Embryonic facial prominence (tissue), 1 donor: ENCODE data around the gene IQCM.

ENCODE experiments used
- DNase-seq: peaks from one replicate; pipeline ENCODE4 v3.0.0-alpha.2; 2016; ENCODE audit errors: extremely low spot score

The IQCM gene

DNA sequence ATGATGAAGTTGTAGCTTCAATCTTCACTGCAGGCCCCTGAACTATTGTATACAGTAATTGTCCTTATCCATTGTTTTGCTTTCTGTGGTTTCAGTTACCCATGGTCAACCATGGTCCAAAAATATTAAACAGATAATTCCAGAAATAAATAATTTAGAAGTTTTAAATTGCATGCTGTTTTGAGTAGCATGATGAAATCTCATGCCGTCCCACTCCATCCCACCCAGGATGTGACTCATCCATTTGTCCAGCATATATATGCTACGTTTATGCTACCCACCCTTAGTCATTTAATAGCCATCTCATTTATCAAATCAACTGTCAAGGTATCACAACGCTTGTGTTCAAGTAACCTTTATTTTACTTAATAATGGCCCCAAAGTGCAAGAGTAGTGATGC is 34.5 kb downstream of the IQCM start:
- no peak for DNase-seq

DNA sequence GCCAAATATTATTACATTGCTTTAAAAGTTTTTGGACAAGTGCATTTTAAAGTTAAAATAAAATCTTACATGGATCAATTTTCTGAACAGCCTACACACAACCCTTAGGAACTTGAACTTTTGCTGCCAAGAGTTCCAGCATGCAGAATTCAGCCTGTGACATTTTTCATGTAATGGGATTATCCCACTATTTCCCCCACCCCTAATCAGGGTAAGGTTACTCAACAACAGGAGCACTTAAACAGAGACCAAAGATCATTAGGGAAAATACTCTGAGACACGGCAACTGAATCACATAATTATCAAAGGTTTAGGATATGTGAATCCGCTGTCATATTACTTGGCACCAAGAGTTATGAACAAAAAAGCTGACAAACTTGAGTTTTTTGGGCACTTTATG is 47.2 kb downstream of the IQCM start:
- no peak for DNase-seq

DNA sequence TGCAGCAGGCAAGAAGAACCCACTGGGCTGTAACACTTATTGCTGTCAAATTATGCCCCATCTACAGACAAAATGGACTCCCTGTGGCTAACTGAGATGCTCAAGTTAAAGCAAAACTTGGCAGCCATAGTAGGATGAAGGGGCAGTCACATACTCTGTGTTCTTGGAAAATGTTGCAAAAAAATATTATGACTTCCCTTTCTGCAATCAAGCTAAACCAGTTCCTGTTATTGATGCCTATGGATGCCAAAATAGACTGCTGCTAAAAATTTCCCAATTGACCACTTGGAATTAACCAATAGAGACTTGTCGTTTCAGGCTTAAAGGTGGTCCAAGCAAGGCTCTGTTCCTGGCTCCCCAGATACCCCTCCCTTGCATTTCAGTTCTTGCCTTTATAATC is 49.5 kb downstream of the IQCM start:
- no peak for DNase-seq

DNA sequence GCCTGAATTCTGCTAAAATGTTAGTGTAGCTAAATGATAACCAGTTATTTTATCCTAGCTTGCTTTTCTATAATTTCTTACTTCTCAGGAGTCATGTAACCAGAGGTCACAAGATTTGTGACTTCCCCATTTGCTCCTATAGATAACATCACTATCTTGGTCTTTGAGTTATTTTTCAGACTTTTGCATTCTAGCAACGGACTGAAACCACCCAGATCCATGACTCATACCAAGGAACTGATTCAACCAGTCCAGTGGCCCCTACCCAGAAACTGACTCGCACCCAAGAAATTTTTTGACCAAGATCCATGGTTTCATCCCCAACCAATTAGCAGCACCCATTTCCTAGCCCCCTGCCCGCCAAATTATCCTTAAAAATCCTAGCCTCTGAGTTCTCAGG is 50.0 kb downstream of the IQCM start:
- DNase-seq: no peak

DNA sequence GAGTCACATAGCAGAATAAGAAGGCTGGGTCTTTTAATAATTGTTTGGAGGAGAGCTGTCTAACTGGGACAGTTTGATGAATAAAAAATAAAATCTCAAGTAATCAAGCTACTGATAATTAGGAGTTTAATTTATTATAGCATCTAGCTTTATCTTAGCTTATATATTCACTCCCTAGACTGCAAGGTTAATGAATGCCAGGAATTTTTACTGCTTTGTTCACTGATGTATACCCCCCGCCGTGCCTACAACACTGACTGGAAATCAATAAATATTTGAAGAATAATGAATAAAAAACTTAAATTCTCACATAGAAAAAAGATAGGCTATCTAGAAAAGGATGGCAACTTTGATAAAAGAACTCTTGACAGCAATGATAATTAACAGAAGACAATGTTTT is 59.7 kb downstream of the IQCM start:
- DNase-seq: no peak

DNA sequence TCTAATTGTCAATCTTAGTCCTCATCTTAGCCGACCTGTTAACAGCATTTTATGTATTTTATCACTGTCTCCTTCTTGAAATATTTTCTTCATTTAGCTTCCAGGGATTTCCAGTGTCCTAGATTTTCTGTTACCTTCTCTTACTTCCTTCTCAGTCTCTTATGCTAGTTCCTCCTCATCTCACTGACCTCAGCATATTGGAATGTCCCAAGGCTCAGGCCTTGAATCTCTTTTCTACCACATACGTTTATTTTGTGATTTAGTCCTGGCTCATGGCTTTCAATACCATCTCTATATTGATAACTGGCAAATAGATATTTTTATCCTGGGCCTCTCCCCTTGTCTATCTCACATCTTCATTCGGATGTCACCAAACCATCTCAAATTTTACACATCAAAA is 61.1 kb downstream of the IQCM start:
- DNase-seq: no peak

DNA sequence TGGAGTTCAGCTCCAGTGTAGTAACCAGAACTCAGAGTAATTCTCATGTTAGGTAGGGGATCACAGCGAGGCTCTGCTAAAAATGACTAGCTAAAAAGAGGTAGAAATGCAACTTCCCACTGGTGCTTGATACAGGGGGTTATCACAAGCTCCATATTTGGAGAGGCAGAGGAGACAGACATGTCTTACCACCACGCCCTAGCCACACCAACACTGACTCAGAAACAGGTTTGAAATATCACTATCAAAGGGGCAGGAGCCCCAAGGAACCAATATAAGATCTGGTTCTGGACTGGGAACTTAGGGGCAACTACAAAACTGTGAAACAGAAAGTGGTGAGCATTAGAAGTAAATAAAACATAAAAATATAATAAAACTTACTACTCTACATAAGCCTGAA is 62.9 kb downstream of the IQCM start:
- DNase-seq: no peak

DNA sequence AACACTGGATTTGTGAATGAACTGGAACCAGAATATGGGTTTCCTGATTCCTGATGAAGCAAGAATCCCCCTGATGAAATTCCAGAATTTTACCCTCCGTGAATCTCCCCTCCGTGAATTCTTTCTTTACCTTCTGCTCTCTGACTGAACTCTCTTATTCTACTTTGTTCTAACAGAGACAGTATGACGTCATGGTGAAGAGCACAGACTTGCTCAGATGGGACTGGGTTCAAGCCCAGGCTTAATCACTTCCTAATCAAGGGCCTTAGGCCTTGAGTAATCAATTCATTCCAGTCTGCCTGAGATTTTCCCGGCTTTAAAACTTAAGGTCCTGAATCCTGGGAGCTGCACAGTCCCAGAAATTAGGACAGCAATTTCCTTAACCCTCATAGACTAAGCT is 64.5 kb downstream of the IQCM start:
- no peak for DNase-seq

DNA sequence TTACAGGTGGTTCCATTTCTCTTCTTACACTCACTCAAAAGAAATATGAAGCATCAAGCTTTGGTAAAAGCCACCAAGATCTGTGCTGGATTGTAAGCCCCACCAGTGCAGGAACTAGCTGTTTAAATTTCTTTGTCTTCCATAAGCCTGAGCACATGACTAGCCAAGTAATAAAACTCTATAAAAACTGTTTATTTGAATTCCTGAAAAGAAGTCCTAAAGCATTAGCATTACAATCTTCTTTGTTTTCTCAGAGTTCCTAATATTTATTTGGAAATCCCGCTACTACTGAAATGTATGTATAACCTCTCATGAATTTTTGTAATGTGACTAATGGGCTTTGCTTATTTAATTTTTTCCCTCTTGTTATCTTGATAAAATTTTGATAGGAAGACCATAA is 65.9 kb downstream of the IQCM start:
- DNase-seq: no peak

DNA sequence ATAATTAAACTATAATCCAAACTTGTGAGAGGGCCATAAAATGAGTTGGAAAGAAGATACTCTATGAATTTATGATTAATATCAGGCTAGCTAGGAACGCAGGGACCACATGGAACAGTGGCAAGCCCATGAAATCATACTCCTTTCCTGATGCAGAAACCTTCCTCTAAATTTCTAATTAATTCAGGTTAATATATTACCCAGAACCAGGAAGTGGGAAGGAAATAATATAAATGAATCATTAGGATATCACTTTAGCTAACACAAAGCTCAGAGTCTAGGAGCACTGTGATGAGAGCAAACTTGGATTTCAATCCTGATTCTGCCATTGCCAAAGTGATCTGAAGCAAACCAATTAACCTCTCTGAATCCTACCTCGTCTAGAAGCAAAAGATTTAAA is 68.0 kb downstream of the IQCM start:
- no peak for DNase-seq

DNA sequence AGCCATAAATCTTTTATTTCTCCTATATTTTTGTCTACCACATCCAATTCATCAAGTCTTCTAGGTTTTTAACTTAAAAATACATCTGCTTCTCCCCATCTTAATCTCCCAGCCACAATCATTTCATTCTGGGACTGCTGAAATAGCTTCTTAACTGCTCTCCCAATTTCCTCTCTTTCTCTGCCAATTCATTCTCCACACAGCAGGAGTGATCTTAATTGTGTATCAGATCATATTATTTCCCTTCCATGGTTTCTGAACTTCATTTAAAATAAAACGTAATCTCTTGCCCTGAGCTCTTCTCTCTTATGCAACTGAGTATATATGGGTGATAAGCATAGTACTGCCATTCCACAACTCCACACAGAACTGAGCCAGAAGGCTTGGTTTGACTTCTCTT is 69.4 kb downstream of the IQCM start:
- DNase-seq: no peak

DNA sequence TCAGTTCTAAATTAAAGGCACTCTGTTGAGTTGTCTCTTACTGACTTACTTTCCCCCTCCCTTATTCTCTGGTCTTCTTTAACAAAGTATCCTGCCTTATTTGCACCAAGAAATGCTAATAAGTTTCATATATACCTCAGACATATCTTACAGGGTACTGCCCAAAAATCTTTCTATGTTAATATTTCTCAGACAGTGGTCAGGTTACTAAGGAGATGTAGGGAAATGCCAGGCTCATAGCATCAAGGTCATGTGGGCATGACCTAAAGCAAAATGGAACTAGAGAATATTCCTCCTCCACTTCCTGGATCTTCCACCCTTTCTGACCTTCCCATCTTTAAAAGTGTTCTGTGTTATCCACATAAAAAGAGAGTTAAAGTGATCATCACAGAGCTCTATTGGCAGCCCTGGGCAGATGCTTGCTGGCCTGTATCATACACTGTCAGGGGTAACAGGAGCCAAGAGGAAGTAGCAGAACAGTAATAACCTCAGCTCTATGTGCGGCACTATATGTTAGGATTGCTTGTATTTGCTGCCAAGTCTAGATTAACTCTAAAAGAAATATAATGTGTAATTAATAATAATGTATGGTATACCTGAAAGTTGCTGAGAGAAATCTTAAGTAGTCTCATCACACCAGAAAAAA is 74.3 kb downstream of the IQCM start:
- DNase-seq: no peak

DNA sequence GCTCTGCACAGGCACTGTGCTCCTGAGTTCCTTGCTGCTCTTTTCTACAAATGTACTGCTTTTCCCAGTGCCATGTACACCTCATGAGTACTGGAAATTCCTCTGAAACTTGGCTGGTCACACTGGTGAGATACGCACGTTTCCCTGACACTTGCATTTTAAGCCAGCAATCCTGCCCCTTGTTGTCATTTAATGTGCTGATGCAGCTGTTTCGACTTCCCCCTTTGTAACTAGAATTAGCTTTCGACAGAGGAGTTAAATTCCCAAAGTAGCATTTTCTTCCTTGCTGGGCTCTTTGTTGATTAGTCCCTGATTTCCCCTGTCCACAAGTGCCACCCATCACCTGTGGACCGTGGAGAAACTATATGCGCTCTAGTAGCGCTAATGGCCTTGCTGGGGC is 77.5 kb downstream of the IQCM start:
- DNase-seq: no peak

DNA sequence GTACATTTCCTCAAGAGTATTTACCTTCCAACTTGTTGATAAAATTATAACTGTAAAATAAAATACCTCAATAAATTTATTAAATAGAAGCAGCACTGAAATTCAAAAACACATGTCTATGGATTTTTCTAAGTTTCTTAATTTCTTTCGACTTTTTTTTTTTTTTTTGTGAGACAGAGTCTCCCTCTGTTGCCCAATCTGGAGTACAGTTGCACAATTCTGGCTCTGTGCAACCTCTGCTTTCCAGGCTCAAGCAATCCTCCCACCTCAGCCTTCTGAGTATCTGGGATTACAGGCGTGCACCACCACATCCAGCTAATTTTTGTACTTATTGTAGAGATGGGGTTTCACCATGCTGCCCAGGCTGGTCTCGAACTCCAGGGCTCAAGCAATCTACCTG is 79.8 kb downstream of the IQCM start:
- DNase-seq: no peak

DNA sequence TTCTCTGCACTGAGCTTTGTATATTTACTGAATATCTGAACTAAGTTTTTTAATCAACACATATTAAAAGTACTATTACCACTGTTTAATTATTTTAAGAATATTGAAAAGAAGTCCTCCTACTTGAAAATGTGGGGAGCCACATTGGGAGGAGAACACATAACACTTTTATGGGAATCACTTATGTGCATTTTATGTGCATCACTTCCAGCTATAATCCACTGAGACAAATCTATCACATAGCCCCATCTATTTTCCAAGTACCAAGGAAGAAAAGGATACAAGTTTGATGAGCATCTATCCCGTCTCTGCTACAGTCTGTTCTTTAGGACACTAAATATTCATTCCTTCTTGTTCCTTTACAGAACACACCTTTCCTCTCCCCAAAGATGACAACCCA is 87.2 kb downstream of the IQCM start:
- no peak for DNase-seq

DNA sequence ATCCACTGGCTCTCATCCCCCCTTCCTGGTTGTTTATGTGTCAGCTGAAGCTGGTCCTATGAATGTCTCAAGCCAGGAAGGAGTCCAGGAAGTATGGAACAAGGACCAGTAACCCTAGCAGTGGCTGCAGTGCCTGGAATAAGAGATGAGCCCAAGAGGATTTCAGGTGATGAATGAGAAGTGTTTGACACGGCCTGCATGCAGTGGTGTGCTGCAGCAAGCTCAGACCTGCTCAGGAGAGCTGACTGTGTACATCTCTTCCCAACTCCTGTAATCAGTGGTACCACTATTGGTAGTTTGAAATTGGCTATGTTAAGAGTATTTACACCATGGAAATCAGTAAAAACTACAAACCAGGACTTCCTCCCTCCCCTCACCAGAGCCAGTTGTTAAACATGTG is 88.0 kb downstream of the IQCM start:
- no peak for DNase-seq

DNA sequence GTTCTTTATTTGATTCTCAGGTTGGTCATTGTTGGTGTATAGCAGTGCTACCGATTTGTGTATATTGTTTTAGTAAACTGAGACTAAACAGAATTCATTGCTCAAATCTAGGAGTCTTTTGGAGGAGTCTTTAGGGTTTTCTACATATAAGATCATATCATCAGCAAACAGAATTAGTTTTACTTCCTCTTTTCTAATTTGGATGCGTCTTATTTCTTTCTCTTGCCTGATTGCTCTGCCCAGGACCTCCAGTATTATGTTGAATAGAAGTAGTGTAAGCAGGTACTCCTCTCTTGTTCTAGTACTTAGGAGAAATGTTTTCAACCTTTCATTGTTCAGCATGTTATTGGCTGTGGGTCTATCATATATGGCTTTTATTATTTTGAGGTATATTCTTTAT is 92.6 kb downstream of the IQCM start:
- DNase-seq: no peak

DNA sequence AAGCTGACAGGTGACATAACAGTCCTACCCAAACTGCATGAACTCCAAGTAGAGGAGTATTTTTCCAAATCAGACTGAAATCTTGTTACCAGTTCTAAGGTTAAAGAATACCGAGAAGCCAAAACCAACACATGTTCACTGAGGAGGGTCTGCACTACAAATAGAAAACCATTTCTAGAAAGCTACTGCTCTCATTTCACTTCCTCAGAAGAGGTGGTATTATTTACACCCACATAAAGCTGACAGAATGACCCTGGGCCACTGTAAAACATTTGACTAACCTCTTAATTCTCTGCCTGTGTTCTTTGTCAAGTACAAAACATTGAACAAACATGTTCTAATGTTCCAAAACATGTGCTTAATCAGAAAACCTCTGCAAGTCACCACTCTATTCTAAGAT is 95.8 kb downstream of the IQCM start:
- no peak for DNase-seq

DNA sequence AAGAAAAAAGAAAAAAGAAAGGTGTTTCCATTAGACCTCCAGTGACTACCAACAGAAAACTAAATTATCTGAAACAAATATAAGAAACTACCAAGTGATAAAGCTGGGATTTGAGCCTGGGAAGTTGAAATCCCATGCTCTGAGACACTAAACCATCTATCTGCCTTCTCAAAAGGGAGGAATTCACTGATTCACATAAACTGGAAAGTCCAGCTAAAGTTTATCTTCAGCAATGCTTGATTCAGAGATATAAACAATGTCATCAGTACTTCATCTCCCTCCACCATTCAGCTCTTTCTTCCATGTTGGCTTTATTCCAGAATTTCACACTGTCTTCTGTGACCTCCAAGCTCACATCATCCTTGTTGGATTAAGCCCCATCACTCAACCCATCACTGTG is 96.3 kb downstream of the IQCM start:
- DNase-seq: no peak

DNA sequence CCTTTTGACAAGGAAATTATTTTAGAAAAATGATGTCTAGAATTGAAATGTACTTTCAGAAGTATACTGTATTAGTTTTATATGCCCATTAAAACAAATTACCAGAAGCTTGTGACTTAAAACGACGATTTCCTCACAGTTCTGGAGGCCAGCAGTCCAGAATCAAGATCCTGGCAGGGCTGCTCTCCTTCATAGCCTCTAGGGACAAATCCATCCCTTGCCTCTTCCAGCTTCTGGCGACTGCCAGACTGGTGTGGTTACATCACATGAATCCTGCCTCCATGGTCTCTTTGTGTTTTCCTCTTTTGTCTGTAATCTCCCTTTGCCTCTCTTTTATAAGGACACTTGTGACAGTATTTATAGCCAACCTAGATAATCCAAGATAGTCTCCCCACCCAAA is 97.1 kb downstream of the IQCM start:
- no peak for DNase-seq

DNA sequence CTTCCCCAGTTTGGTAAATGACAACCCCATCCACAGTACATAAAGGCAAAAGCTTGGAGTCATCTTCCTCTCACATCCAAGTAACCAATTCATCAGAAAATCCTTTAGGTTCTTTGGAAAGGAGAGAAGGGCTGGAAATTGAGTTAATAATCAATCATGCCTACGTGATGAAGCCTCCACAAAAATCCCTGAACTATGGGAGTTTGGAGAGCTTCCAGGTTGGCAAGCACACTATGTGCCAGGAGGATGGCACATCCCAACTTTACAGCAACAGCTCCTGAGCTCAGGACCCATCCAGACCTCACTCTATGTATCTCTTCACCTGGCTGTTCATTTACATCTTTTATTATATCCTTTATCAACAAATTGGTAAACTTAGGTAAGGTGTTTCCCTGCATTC is 98.9 kb downstream of the IQCM start:
- DNase-seq: no peak

DNA sequence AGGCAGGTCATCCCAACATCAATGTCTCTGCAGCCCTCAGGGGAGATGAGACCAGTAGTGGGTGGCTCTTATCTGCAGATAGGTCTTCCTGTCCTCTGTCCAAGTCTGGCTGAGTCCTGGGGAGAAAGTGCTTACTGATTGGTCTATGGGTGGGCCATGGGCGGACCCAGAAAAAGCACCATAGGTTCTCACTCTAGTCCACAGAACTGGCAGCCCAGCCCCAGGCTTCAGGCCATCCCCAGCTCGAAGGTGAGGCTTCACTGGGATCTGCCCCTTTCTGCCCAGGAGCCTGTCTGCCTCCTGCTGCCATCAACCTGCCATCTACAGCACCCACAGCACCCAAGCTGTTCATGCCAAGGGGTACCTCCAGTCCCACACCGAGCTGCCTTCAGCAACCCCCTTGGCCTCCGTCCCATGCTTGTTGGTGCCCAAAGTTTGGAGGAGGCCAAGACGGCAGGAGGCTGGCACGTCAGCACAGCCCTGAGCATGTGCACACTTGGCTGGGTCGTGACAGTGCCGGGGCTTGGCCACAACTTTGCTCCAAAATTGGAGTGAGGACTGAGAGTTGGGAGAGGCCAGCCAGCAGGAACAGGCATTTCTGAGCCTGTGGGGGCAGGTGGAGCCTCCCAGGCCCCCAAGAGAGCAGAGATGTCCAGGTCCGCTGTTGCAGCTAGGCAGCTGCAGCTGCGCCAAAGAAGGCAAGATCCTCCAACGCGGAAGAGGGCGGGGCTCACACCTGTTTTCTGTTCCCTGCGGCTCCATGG is 99.6 kb downstream of the IQCM start:
- DNase-seq: no peak

DNA sequence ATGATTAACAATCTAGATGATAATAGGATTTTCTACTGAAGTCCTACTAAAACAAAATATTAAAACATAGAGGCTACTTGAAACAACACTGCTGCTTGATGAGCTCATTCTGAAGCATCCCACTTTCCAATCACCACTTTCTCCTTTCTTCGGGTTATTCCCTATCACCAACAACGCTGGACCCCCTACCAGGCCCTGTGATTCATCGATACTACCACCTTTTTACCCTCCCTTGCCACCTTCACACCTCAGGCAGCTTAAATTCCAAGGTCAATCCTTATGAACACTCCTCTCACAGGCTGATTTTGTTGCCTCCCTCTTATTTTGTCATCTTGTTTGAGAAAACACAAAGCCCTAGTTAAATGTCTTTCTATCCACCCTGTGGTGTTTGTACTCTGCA is 102.6 kb downstream of the IQCM start:
- DNase-seq: no peak
